CD4-positive, alpha-beta T cell treated with Interleukin-4 for 4 hours (primary cell): ENCODE data around the gene MYO5A.
"Not testable (repeated sequence)": the region's sequence is repeated elsewhere in the genome, so short reads cannot be mapped to it uniquely, and the experiment has no call there.

Experiments
- DNase-seq: peaks from one replicate; pipeline ENCODE4 v3.0.0-alpha.2; 2020

The MYO5A gene

GRCh38 chr15:52317688-52318087 lies 211.0 kb downstream of the MYO5A start:
- DNase-seq: no peak

GRCh38 chr15:52317022-52317421 lies 211.7 kb downstream of the MYO5A start:
- no peak for DNase-seq

- no peak for DNase-seq
Measured at GRCh38 chr15:52309154-52309548, 219.5 kb downstream of the MYO5A start.

GRCh38 chr15:52308446-52309153 lies 220.1 kb downstream of the MYO5A start:
- no peak for DNase-seq

GRCh38 chr15:52307847-52308246 lies 220.8 kb downstream of the MYO5A start:
- DNase-seq: no peak

DNA sequence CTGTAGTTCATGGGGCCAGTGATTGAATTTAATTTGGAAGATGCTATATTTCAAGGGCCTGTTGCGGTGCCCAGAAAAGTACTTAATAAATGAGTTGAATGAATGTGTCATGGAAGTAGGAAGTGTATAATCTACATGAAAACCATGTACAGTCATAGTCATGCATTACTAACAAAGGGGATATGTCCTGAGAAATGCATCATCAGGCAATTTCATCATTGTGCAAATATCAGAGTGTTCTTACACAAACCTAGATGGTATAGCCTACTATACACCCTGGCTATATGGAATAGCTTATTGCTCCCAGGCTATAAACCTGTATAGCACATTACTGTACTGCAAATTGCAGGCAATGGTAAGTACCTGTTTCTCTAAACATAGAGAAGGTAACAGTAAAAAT lies 222.4 kb downstream of the MYO5A start:
- DNase-seq: no peak

DNA sequence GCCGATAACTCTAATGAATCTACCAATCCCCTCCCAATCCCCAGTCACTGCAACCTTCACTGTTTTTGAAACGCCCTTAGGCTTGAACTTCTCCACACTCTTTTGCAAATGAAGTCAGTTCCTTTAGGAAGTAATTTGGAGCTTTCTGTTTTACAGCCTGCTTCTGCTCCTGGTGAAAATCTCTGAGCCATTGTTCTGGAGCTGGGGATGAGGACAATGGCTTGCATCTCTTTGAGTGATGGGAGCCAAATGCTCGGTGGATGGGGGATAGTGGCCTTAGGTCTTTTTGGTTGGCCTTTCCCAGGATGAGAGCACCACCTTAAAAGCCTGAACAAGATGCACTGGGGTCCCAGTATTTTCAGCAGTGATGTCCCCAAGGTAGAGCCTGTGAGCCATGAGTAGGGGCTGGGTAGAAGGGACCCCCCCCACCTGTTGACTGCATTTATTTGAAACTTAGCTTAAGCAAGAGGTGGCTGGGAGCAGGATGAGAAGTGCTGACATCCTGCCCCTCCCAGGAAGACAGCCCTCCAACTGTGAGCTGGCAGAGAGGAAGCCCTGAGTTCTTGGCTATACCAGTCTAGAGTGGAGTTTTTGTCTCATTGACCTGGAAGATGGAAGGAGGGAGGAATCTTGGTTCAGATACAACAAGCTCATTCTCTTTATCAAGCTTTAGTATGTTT lies 225.4 kb downstream of the MYO5A start:
- DNase-seq: no peak

GRCh38 chr15:52301265-52301847 lies 227.3 kb downstream of the MYO5A start:
- no peak for DNase-seq

GRCh38 chr15:52295421-52296001 lies 233.2 kb downstream of the MYO5A start, which contains the start of gene MYO5C:
TSS of gene MYO5C (minus strand) at chr15:52295804. CDS start at chr15:52295636, 168 bp downstream.
- no peak for DNase-seq

DNA sequence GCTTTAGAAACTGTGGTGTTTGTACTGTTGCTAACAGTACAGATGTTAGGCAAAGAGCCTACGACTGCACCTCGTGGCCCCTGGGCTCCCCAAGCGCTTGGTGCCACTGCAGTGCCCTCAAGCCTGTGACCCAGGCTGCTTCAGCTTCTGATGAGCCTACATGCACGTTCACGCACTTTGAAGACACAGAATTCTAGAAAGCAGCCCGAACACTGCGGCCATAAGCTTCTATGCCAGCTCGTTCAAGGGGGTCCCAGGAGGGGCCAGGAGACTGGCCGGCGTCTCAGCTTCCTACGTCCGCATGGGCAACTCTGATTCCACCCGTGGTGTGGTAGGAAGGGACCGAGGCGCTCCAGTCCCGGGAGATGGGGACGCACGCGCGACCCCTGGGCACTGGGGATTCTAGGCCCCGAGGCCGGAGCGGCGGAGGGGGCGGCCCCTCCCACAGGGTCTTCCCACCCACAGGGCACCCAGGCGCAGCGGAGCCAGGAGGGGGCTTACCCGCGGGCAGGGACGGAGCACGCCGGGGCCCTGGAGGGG lies 233.7 kb downstream of the MYO5A start:
- no peak for DNase-seq

GRCh38 chr15:52292780-52293392 lies 235.8 kb downstream of the MYO5A start:
- no peak for DNase-seq

DNA sequence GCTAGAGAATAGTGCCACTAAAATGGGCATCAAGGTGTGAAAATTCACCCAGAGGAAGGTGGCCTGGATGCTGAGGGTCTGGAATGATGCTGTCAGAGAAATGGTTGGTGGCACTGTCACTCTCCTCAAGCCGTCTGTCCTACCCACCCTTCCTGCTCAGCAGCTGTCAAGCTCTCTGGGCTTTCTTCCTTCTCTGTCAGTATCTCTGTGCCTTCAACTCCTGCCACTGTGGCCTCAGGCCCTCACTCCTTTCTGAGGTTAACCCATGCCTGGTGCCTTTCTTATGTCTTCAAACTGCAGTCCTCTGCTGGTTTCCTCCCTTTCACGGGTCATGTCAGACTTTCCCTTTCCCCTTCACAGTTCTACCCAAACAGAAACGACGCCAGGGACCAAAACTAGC lies 237.5 kb downstream of the MYO5A start:
- no peak for DNase-seq

DNA sequence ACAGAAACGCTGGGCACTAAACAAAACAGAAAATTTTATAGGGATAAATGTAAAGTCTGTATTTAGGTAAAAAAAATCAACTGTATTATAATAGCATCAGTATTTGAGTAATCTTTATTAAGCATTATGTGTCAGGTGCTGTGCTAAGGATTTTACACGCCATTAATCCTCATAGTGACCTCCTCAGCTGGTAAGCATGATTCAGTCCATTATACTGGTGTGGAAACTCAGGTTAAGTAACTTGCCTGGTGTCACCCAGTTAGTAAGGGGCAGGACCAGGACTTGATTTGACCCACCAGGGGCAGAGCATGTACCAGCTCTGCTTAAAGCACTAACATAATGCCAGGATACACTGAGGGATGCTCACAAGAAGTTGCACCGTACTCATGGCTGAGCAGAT lies 237.9 kb downstream of the MYO5A start:
- DNase-seq: no peak

- DNase-seq: no peak
Measured at GRCh38 chr15:52290329-52290728, 238.4 kb downstream of the MYO5A start.

DNA sequence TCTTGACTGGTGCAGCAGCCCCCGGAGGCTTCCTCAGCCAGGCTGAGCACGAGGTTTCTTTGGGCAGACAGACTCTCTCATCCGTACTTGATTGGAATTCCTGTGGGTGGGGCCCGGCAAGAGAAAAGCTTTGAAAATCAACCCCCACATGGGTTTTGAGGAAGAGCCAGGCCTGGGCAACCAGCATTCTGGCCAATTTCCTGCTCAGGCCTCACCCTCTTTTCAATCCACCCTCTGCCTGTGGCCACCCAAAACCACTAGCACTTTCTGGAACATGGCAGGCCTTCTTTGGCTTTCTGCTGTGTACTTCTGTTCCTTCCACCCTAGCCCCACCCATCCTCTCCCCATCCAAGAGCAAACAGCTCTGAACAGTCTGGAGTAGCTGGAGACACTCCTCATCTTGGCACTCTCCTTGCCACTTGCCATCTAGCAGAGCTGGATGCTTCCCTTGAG lies 239.0 kb downstream of the MYO5A start:
- no peak for DNase-seq

GRCh38 chr15:52288986-52289385 lies 239.7 kb downstream of the MYO5A start:
- DNase-seq: no peak

GRCh38 chr15:52288051-52288942 lies 240.4 kb downstream of the MYO5A start:
- no peak for DNase-seq

DNA sequence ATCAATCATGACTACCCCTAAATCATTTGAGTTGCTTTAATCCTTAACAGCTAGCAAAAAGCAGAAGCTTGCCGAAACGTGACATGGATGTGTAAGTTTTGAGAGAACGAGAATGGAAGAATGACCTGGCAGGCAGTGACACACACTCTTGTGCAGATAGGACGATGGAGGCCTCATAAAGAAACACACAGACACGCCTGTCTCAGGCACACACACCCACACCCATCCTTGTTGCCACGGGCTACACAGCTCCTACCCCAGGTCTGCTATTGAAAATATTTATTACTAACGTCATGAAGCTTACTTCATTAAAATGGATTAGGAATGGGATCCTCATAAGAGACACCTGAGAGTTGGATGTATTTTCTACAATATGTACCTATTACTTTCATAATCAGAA lies 241.6 kb downstream of the MYO5A start:
- DNase-seq: no peak

DNA sequence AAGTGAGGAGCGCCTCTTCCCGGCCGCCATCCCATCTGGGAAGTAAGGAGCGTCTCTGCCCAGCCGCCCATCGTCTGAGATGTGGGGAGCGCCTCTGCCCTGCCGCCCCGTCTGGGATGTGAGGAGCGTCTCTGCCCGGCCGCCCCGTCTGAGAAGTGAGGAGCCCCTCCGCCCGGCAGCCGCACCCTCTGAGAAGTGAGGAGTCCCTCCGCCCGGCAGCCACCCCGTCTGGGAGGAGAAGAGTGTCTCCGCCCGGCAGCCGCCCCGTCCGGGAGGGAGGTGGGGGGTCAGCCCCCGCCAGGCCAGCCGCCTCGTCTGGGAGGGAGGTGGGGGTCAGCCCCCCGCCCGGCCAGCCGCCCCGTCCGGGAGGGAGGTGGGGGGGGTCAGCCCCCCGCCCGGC lies 242.7 kb downstream of the MYO5A start:
- not testable (repeated sequence) for DNase-seq

DNA sequence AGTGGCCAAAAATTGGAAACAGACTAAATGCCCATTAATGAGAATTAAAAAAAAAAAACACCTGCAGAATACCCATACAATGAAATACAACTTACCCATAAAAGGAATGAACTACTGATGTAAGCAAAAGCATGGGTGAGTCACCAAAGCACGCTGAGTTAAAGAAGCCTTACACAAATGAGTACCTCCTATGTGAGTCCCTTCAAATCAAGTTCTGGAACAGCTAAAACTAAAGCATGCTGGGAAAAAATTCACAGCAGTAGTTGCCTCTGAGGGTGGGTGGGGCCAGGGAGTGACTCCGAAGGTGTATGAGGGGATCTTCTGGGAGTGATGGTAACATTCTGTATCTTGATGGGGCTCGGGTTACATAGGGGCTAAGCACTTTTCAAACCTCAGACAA lies 244.5 kb downstream of the MYO5A start:
- no peak for DNase-seq

- no peak for DNase-seq
Measured at GRCh38 chr15:52283281-52283680, 245.4 kb downstream of the MYO5A start.

- DNase-seq: no peak
Measured at GRCh38 chr15:52282418-52282817, 246.3 kb downstream of the MYO5A start.
